Mesothelial cell of epicardium (in vitro differentiated cells): ENCODE data around the gene SMOC2. TPM values are rescaled to one million over a fixed set of nuclear protein-coding genes. Genes with fewer than 3 reads are reported as not detected.

ENCODE experiments used
- DNase-seq, 2 experiments: peaks; one replicate each; pipeline ENCODE4 v3.0.0; 2021; ENCODE audit warnings: low spot score in 2 of 2; ENCODE audit not compliant: unreplicated experiment in 2 of 2
- H3K27ac Mint-ChIP-seq: 2 replicates; pipeline ENCODE4 v1.8.0; 2021; ENCODE audit warnings: mixed read lengths
- H3K27me3 Mint-ChIP-seq: 2 replicates; pipeline ENCODE4 v1.8.0; 2021; ENCODE audit warnings: low read depth, mixed read lengths
- H3K36me3 Mint-ChIP-seq: 2 replicates; pipeline ENCODE4 v1.8.0; 2021; ENCODE audit warnings: mixed read lengths
- H3K4me1 Mint-ChIP-seq: 2 replicates; pipeline ENCODE4 v1.8.0; 2021; ENCODE audit warnings: mixed read lengths
- H3K4me3 Mint-ChIP-seq: 2 replicates; pipeline ENCODE4 v1.8.0; 2021; ENCODE audit warnings: mild to moderate bottlenecking, moderate library complexity, mixed read lengths
- H3K9me3 Mint-ChIP-seq: 2 replicates; pipeline ENCODE4 v1.8.0; 2021; ENCODE audit warnings: mixed read lengths
- CTCF ChIP-seq: fragments of 200-600 bp; sonication (generic); IDR thresholded peaks from one replicate; pipeline ENCODE4 v1.5.0; 2021; ENCODE audit warnings: antibody characterized with exemption; ENCODE audit not compliant: unreplicated experiment
- total RNA-seq: library from RNA; stranded (reverse); gene quantifications from 3 replicates; pipeline ENCODE4 v1.2.1, GENCODE V29; 2021

The SMOC2 gene
- total RNA-seq, 1 donor from 2014 or later = 4.4 TPM

GRCh38 chr6:168496997-168497331 lies 56.0 kb downstream of the SMOC2 start:
- no peak overlapping the region for H3K27ac Mint-ChIP-seq
- H3K4me3 Mint-ChIP-seq = no peak overlapping the region
- H3K36me3 Mint-ChIP-seq = no peaks in the 10 kb centered on the region
- TF ChIP-seq CTCF = no peak
- DNase-seq = no peak
- H3K9me3 Mint-ChIP-seq = no peaks in the 10 kb centered on the region
- peaks cover 5% of the 10 kb centered on the region for H3K27me3 Mint-ChIP-seq
- H3K4me1 Mint-ChIP-seq = peaks cover 21% of the 10 kb centered on the region

GRCh38 chr6:168497381-168497780 lies 56.4 kb downstream of the SMOC2 start:
- no peak for TF ChIP-seq CTCF
- Mint-ChIP-seq H3K4me1 (peaks cover 21% of the 10 kb centered on the region), H3K27me3 (peaks cover 5% of the 10 kb centered on the region), H3K36me3 (no peaks in the 10 kb centered on the region), H3K4me3 (no peak overlapping the region), H3K9me3 (no peaks in the 10 kb centered on the region), H3K27ac (no peak overlapping the region)
- DNase-seq = no peak

GRCh38 chr6:168498161-168498843 lies 57.3 kb downstream of the SMOC2 start:
- peak overlapping the region; percentile 43 for H3K27ac Mint-ChIP-seq
- TF ChIP-seq CTCF = no peak

GRCh38 chr6:168499045-168499650 lies 58.2 kb downstream of the SMOC2 start:
- DNase-seq = no peak
- Mint-ChIP-seq H3K4me3 (no peak overlapping the region), H3K27ac (no peak overlapping the region), H3K36me3 (no peaks in the 10 kb centered on the region), H3K27me3 (peaks cover 5% of the 10 kb centered on the region), H3K4me1 (peaks cover 21% of the 10 kb centered on the region), H3K9me3 (no peaks in the 10 kb centered on the region)
- TF ChIP-seq CTCF = no peak

More at GRCh38 chr6:168498161-168498843, 57.3 kb downstream of the SMOC2 start:
- peaks cover 21% of the 10 kb centered on the region for H3K4me1 Mint-ChIP-seq
- no peak overlapping the region for H3K4me3 Mint-ChIP-seq
- H3K27me3 Mint-ChIP-seq = peaks cover 5% of the 10 kb centered on the region
- no peak for DNase-seq
- H3K36me3 Mint-ChIP-seq = no peaks in the 10 kb centered on the region
- no peaks in the 10 kb centered on the region for H3K9me3 Mint-ChIP-seq

- no peak overlapping the region for H3K4me3 Mint-ChIP-seq
- H3K9me3 Mint-ChIP-seq = no peaks in the 10 kb centered on the region
- no peaks in the 10 kb centered on the region for H3K36me3 Mint-ChIP-seq
- H3K27me3 Mint-ChIP-seq = peaks cover 5% of the 10 kb centered on the region
- TF ChIP-seq CTCF = no peak
- DNase-seq = no peak
- H3K4me1 Mint-ChIP-seq = peaks cover 21% of the 10 kb centered on the region
- H3K27ac Mint-ChIP-seq = no peak overlapping the region
Measured at GRCh38 chr6:168500519-168500918, 59.5 kb downstream of the SMOC2 start.
